Esophagus muscularis mucosa (tissue), 4 donors: ENCODE data around the gene KCNG1.

ENCODE experiments used
- CTCF ChIP-seq, 3 experiments: fragments of 200-600 bp in 2 of 3; fragments of 450-650 bp in 1 of 3; sonication (generic) in 2 of 3; IDR thresholded peaks; one replicate each; pipeline ENCODE4 v1.5.1; 2017 to 2019; ENCODE audit warnings: antibody characterized with exemption in 3 of 3, mild to moderate bottlenecking in 2 of 3, moderate library complexity in 1 of 3
- EP300 ChIP-seq: sonication (generic); formaldehyde crosslinking; IDR thresholded peaks from one replicate; pipeline ENCODE4 v1.6.1; 2017; ENCODE audit warnings: antibody characterized with exemption
- POLR2A ChIP-seq: fragments of 450-650 bp; IDR thresholded peaks from one replicate; pipeline ENCODE4 v1.6.1; 2017; ENCODE audit warnings: antibody characterized with exemption, moderate library complexity, mild to moderate bottlenecking, low read depth

- no peak for TF ChIP-seq CTCF (IDR thresholded peaks at IDR 0.05)
- no peak for TF ChIP-seq POLR2A
- no peak for TF ChIP-seq EP300
Measured at GRCh38 chr20:50958615-50959542, 64.0 kb downstream of the KCNG1 start, which contains the start of gene MOCS3.
